GM12878 (cell line): ENCODE results near the gene ARAP1. TPM values are rescaled to one million over a fixed set of nuclear protein-coding genes. Genes with fewer than 3 reads are reported as not detected.

Experiments
- BACH1 ChIP-seq: fragments of 450-650 bp; IDR thresholded peaks from 2 replicates; pipeline ENCODE4 v1.6.1; 2017; ENCODE audit warnings: mild to moderate bottlenecking, borderline replicate concordance
- DPF2 ChIP-seq: fragments of 450-650 bp; IDR thresholded peaks from 2 replicates; pipeline ENCODE4 v1.6.1; 2017; ENCODE audit warnings: mild to moderate bottlenecking
- GATAD2B ChIP-seq: fragments of 450-650 bp; conservative IDR thresholded peaks from 2 replicates; pipeline ENCODE4 v1.6.1; 2017; ENCODE audit warnings: low read depth, mild to moderate bottlenecking, moderate library complexity
- JUNB ChIP-seq: IDR thresholded peaks from 2 replicates; pipeline ENCODE4 v1.6.1; 2016; ENCODE audit warnings: antibody characterized with exemption, mild to moderate bottlenecking
- LARP7 ChIP-seq: fragments of 450-650 bp; IDR thresholded peaks from 2 replicates; pipeline ENCODE4 v1.6.1; 2017; ENCODE audit warnings: mild to moderate bottlenecking
- NKRF ChIP-seq: fragments of 450-650 bp; conservative IDR thresholded peaks from 2 replicates; pipeline ENCODE4 v1.6.1; 2017; ENCODE audit warnings: mild to moderate bottlenecking, moderate library complexity
- POLR2A ChIP-seq: IDR thresholded peaks from 2 replicates; pipeline ENCODE4 v1.6.1; 2011; ENCODE audit warnings: low read depth, mild to moderate bottlenecking, low read length
- SMARCA5 ChIP-seq: fragments of 450-650 bp; IDR thresholded peaks from 2 replicates; pipeline ENCODE4 v1.6.1; 2017; ENCODE audit warnings: mild to moderate bottlenecking
- polyA plus RNA-seq, 11 experiments: library from polyadenylated mRNA; depleted of rRNA in 4 of 11; unstranded in 6 of 11; stranded (reverse) in 5 of 11; fragments of >200 nt; fragmentation: Nextera tagmentation in 4 of 11; fragmentation: Illumina TruSeq in 1 of 11; extraction: Ambion mirVana in 4 of 11; extraction: Trizol in 1 of 11; gene quantifications; 1 replicate in 1 of 11; 2 replicates in 10 of 11; pipeline versions ENCODE4 v1.2.1 to v1.2.3, GENCODE V29; 2011 to 2016; ENCODE audit warnings: inconsistent platforms in 2 of 11, missing spikeins in 2 of 11, low read depth in 1 of 11
- total RNA-seq, 4 experiments: library from RNA; depleted of rRNA in 3 of 4; stranded (reverse); fragments of >200 nt in 3 of 4; fragmentation: Illumina TruSeq in 1 of 4; extraction: Trizol in 1 of 4; gene quantifications; 2 replicates each; pipeline versions ENCODE4 v1.2.1 to v1.2.3, GENCODE V29; 2013 to 2021
- TF ChIP-seq, protein P1 (sequence below): IDR thresholded peaks from 2 replicates; pipeline ENCODE4 v1.6.1; 2011; ENCODE audit warnings: mild to moderate bottlenecking, low read depth, low read length, moderate library complexity; ENCODE audit not compliant: insufficient replicate concordance
- TF ChIP-seq, protein P2 (sequence below): fragments of 450-650 bp; IDR thresholded peaks from 2 replicates; pipeline ENCODE4 v1.6.1; 2017; ENCODE audit warnings: mild to moderate bottlenecking
- TF ChIP-seq, protein P3 (sequence below): fragments of 450-650 bp; IDR thresholded peaks from 2 replicates; pipeline ENCODE4 v1.6.1; 2018; ENCODE audit warnings: borderline replicate concordance, mild to moderate bottlenecking; ENCODE audit not compliant: partially characterized antibody

ARAP1 gene
- total and polyA plus RNA-seq, 10 of the 15 experiments (the other 5 are each of a cell fraction or from before 2014, with no cell fraction given): 0.55 to 102 (median 51.0) TPM

GRCh38 chr11:72721689-72722049 is 30.5 kb downstream of the ARAP1 start (continued):
- TF ChIP-seq, protein P1, sequence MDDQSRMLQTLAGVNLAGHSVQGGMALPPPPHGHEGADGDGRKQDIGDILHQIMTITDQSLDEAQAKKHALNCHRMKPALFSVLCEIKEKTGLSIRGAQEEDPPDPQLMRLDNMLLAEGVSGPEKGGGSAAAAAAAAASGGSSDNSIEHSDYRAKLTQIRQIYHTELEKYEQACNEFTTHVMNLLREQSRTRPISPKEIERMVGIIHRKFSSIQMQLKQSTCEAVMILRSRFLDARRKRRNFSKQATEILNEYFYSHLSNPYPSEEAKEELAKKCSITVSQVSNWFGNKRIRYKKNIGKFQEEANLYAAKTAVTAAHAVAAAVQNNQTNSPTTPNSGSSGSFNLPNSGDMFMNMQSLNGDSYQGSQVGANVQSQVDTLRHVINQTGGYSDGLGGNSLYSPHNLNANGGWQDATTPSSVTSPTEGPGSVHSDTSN: no peak
- TF ChIP-seq, protein P2, sequence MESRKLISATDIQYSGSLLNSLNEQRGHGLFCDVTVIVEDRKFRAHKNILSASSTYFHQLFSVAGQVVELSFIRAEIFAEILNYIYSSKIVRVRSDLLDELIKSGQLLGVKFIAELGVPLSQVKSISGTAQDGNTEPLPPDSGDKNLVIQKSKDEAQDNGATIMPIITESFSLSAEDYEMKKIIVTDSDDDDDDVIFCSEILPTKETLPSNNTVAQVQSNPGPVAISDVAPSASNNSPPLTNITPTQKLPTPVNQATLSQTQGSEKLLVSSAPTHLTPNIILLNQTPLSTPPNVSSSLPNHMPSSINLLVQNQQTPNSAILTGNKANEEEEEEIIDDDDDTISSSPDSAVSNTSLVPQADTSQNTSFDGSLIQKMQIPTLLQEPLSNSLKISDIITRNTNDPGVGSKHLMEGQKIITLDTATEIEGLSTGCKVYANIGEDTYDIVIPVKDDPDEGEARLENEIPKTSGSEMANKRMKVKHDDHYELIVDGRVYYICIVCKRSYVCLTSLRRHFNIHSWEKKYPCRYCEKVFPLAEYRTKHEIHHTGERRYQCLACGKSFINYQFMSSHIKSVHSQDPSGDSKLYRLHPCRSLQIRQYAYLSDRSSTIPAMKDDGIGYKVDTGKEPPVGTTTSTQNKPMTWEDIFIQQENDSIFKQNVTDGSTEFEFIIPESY: no peak
- TF ChIP-seq SMARCA5 (0 out of 2 replicates have a peak, but pooled peaks have one; percentile 36), JUNB (no peak), LARP7 (0 out of 2 replicates have a peak, but pooled peaks have one; percentile 31), BACH1 (peak; percentile 22; the same call in 1 of the 2 replicates), NKRF (0 out of 2 replicates have a peak, but pooled peaks have one; percentile 32), POLR2A (peak; percentile 33; the same call in 1 of the 2 replicates), DPF2 (no peak), GATAD2B (peak; percentile 61)
- TF ChIP-seq, protein P3, sequence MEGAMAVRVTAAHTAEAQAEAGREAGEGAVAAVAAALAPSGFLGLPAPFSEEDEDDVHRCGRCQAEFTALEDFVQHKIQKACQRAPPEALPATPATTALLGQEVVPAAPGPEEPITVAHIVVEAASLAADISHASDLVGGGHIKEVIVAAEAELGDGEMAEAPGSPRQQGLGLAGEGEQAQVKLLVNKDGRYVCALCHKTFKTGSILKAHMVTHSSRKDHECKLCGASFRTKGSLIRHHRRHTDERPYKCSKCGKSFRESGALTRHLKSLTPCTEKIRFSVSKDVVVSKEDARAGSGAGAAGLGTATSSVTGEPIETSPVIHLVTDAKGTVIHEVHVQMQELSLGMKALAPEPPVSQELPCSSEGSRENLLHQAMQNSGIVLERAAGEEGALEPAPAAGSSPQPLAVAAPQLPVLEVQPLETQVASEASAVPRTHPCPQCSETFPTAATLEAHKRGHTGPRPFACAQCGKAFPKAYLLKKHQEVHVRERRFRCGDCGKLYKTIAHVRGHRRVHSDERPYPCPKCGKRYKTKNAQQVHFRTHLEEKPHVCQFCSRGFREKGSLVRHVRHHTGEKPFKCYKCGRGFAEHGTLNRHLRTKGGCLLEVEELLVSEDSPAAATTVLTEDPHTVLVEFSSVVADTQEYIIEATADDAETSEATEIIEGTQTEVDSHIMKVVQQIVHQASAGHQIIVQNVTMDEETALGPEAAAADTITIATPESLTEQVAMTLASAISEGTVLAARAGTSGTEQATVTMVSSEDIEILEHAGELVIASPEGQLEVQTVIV: no peak
